OCI-LY1 (cell line): ENCODE data around the gene CWH43.

Experiments
- CTCF ChIP-seq: fragments of 200-600 bp; sonication (generic), shearing (Covaris generic); IDR thresholded peaks from 2 replicates; pipeline ENCODE4 v1.5.1; 2017; ENCODE audit warnings: mild to moderate bottlenecking, antibody characterized with exemption, low read length, moderate library complexity, mixed read lengths
- EZH2 ChIP-seq: fragments of 200-600 bp; sonication (generic), shearing (Covaris generic); IDR thresholded peaks from 2 replicates; pipeline ENCODE4 v1.8.0; 2017; ENCODE audit warnings: borderline replicate concordance, mixed run types, mild to moderate bottlenecking, antibody characterized with exemption, low read length, moderate library complexity, mixed read lengths

- TF ChIP-seq CTCF (no peak), EZH2 (no peak)
Measured at GRCh38 chr4:49036528-49036927, 50.5 kb downstream of the CWH43 start.
